GM23248 (cell line): ENCODE results near the gene MPRIP. TPM values are rescaled to one million over a fixed set of nuclear protein-coding genes. Genes with fewer than 3 reads are reported as not detected.
A peak's percentile ranks its signal among the peaks of the same experiment; 100 is the strongest.

Source experiments
- DNase-seq: peaks from one replicate; pipeline ENCODE4 v3.0.0-alpha.2; 2015
- H2AFZ ChIP-seq: fragments of 200-600 bp; sonication (generic); 2 replicates; pipeline ENCODE4 v1.6.1; 2016; ENCODE audit warnings: antibody characterized with exemption
- H3F3A ChIP-seq: fragments of 200-600 bp; sonication (generic); 2 replicates; pipeline ENCODE4 v1.6.1; 2016; ENCODE audit warnings: mild to moderate bottlenecking, antibody characterized with exemption, mixed run types; ENCODE audit not compliant: insufficient read depth
- H3K27ac ChIP-seq: fragments of 200-600 bp; sonication (generic); 2 replicates; pipeline ENCODE4 v1.5.1; 2016; ENCODE audit warnings: mild to moderate bottlenecking
- H3K27me3 ChIP-seq: fragments of 200-600 bp; sonication (generic); replicated peaks from 2 replicates; pipeline ENCODE4 v1.6.1; 2016; ENCODE audit warnings: mild to moderate bottlenecking; ENCODE audit not compliant: insufficient read depth
- H3K36me3 ChIP-seq: fragments of 200-600 bp; sonication (generic); 2 replicates; pipeline ENCODE4 v1.6.1; 2016; ENCODE audit warnings: low read depth, mild to moderate bottlenecking
- H3K4me1 ChIP-seq: fragments of 200-600 bp; sonication (generic); 2 replicates; pipeline ENCODE4 v1.6.1; 2016; ENCODE audit warnings: mild to moderate bottlenecking; ENCODE audit not compliant: insufficient read depth
- H3K4me2 ChIP-seq: fragments of 200-600 bp; sonication (generic); one replicate; pipeline ENCODE4 v1.6.1; 2016; ENCODE audit warnings: mild to moderate bottlenecking; ENCODE audit not compliant: unreplicated experiment
- H3K4me3 ChIP-seq: fragments of 200-600 bp; sonication (generic); 2 replicates; pipeline ENCODE4 v1.5.1; 2016; ENCODE audit warnings: mild to moderate bottlenecking
- H3K79me2 ChIP-seq: fragments of 200-600 bp; sonication (generic); 2 replicates; pipeline ENCODE4 v1.6.1; 2016; ENCODE audit warnings: mild to moderate bottlenecking; ENCODE audit not compliant: insufficient read depth
- H3K9ac ChIP-seq: fragments of 200-600 bp; sonication (generic); 2 replicates; pipeline ENCODE4 v1.6.1; 2016; ENCODE audit warnings: mild to moderate bottlenecking
- H3K9me2 ChIP-seq: fragments of 200-600 bp; sonication (generic); 2 replicates; pipeline ENCODE4 v1.6.1; 2016; ENCODE audit warnings: mixed run types, mild to moderate bottlenecking, moderate library complexity; ENCODE audit not compliant: insufficient read depth
- H3K9me3 ChIP-seq: fragments of 200-600 bp; sonication (generic); one replicate; pipeline ENCODE4 v1.6.1; 2017; ENCODE audit warnings: low read depth
- H4K20me1 ChIP-seq: fragments of 200-600 bp; sonication (generic); 2 replicates; pipeline ENCODE4 v1.6.0; 2016; ENCODE audit not compliant: insufficient read depth
- EZH2 ChIP-seq: fragments of 200-600 bp; sonication (generic); IDR thresholded peaks from 2 replicates; pipeline ENCODE4 v1.6.1; 2018; ENCODE audit warnings: antibody characterized with exemption, mild to moderate bottlenecking; ENCODE audit not compliant: insufficient read depth, poor library complexity, severe bottlenecking
- EZH2phosphoT487 ChIP-seq: fragments of 200-600 bp; sonication (generic); IDR thresholded peaks from 2 replicates; pipeline ENCODE4 v1.6.1; 2018; ENCODE audit warnings: antibody characterized with exemption, moderate library complexity, mild to moderate bottlenecking, low read depth; ENCODE audit not compliant: insufficient read depth
- WGBS, 2 experiments: methylation state at CpG; one replicate each; pipeline ENCODE4 v1.1.6; 2015 to 2017; ENCODE audit warnings: low lambda C conversion rate in 2 of 2, low coverage in 1 of 2; ENCODE audit errors: missing lambda C conversion rate in 2 of 2; 5-methylcytosine and 5-hydroxymethylcytosine counted together
- in situ Hi-C: fragments of 300-500 bp; cut with MboI; formaldehyde crosslinking; loops from 2 replicates; pipeline ENCODE4 v1.15.0; 2020
- polyA plus RNA-seq: library from polyadenylated mRNA; unstranded; fragments of >200 nt; fragmentation: Nextera tagmentation; extraction: Ambion mirVana; gene quantifications from 2 replicates; pipeline ENCODE4 v1.2.1, GENCODE V29; 2016
- total RNA-seq: library from RNA; depleted of rRNA; stranded (reverse); fragments of >200 nt; shearing (Covaris generic); gene quantifications from 2 replicates; pipeline ENCODE4 v1.2.3, GENCODE V29; 2014

Gene MPRIP
- total and polyA plus RNA-seq, 2 experiments from 2014 or later: 73.5 to 292 TPM

GRCh38 chr17:17091276-17091675, 49.0 kb downstream of the MPRIP start:
- no peak overlapping the region for H3K27ac ChIP-seq
- no peak for DNase-seq
- TF ChIP-seq EZH2phosphoT487 (no peak), EZH2 (no peak)
- peaks cover 100% of the 10 kb centered on the region for H3K79me2 ChIP-seq
- no peak overlapping the region for H3K9ac ChIP-seq
- peaks cover 33% of the 10 kb centered on the region; the same call in 1 of the 2 replicates for H4K20me1 ChIP-seq
- H3K9me3 ChIP-seq: no peaks in the 10 kb centered on the region
- H3K4me3 ChIP-seq: no peak overlapping the region
- peaks cover 4% of the 10 kb centered on the region; the same call in 1 of the 2 replicates for H3K36me3 ChIP-seq
- no peak overlapping the region for H3K4me2 ChIP-seq
- H3K4me1 ChIP-seq: peaks cover 8% of the 10 kb centered on the region
- H2AFZ ChIP-seq: no peak overlapping the region
- no peaks in the 10 kb centered on the region for H3K27me3 ChIP-seq
- H3K9me2 ChIP-seq: no peaks in the 10 kb centered on the region
- in situ Hi-C loops: loop anchor here (10.0 kb wide), 2 partner anchors 64 to 86 kb away; no protein-coding TSS in a partner anchor
- H3F3A ChIP-seq: peaks cover 14% of the 10 kb centered on the region; the same call in 1 of the 2 replicates
- WGBS, 2 experiments: 89 to 96% methylated on average over 11 of the region's 11 CpGs

- Histone ChIP-seq H3K9ac (no peak overlapping the region), H3K9me2 (no peaks in the 10 kb centered on the region), H3K4me2 (no peak overlapping the region), H2AFZ (no peak overlapping the region), H3F3A (peaks cover 14% of the 10 kb centered on the region; the same call in 1 of the 2 replicates), H3K36me3 (peaks cover 4% of the 10 kb centered on the region; the same call in 1 of the 2 replicates), H3K4me3 (no peak overlapping the region), H3K79me2 (peaks cover 100% of the 10 kb centered on the region), H4K20me1 (peaks cover 25% of the 10 kb centered on the region; the same call in 1 of the 2 replicates), H3K9me3 (no peaks in the 10 kb centered on the region), H3K4me1 (peaks cover 16% of the 10 kb centered on the region), H3K27ac (no peak overlapping the region), H3K27me3 (no peaks in the 10 kb centered on the region)
- no peak for DNase-seq
- no peak for TF ChIP-seq EZH2
- no peak for TF ChIP-seq EZH2phosphoT487
- 89 to 92% methylated on average over 14 of the region's 14 CpGs for WGBS, 2 experiments
- in situ Hi-C loops: loop anchor here (10.0 kb wide), 2 partner anchors 63 to 87 kb away; no protein-coding TSS in a partner anchor
These were observed 49.8 kb downstream of the MPRIP start for GRCh38 chr17:17091856-17092756.

- Histone ChIP-seq H3K9me3 (no peaks in the 10 kb centered on the region), H3K9ac (no peak overlapping the region), H3K9me2 (no peaks in the 10 kb centered on the region), H3K4me3 (no peak overlapping the region), H3K4me2 (no peak overlapping the region), H3K36me3 (peaks cover 7% of the 10 kb centered on the region), H3K79me2 (peaks cover 100% of the 10 kb centered on the region), H2AFZ (no peak overlapping the region), H3K27ac (no peak overlapping the region), H3K27me3 (no peaks in the 10 kb centered on the region), H4K20me1 (peaks cover 25% of the 10 kb centered on the region; the same call in 1 of the 2 replicates), H3F3A (peaks cover 14% of the 10 kb centered on the region; the same call in 1 of the 2 replicates), H3K4me1 (peaks cover 17% of the 10 kb centered on the region)
- in situ Hi-C loops: loop anchor here (10.0 kb wide), 2 partner anchors 61 to 89 kb away; no protein-coding TSS in a partner anchor
- WGBS, 2 experiments: 53 to 55% methylated on average over 5 of the region's 5 CpGs
- peak; percentile 33 for DNase-seq
- TF ChIP-seq EZH2 (no peak), EZH2phosphoT487 (no peak)
These were observed 51.5 kb downstream of the MPRIP start for GRCh38 chr17:17093764-17094163.

- in situ Hi-C loops: loop anchor here (10.0 kb wide), 2 partner anchors 58 to 92 kb away; no protein-coding TSS in a partner anchor
- Histone ChIP-seq H3K27ac (peak overlapping the region; percentile 57), H3K9me2 (no peaks in the 10 kb centered on the region), H3K9me3 (no peaks in the 10 kb centered on the region), H3K27me3 (no peaks in the 10 kb centered on the region), H3K36me3 (peaks cover 6% of the 10 kb centered on the region), H3K4me1 (peaks cover 17% of the 10 kb centered on the region), H3K4me2 (peak overlapping the region; percentile 24), H3K9ac (peak overlapping the region; percentile 27), H3K4me3 (no peak overlapping the region), H3K79me2 (peaks cover 100% of the 10 kb centered on the region), H4K20me1 (peaks cover 25% of the 10 kb centered on the region; the same call in 1 of the 2 replicates), H2AFZ (no peak overlapping the region), H3F3A (peaks cover 14% of the 10 kb centered on the region; the same call in 1 of the 2 replicates)
- DNase-seq: peak; percentile 74
- TF ChIP-seq EZH2 (no peak), EZH2phosphoT487 (no peak)
- 27 to 34% methylated on average over 7 of the region's 7 CpGs for WGBS, 2 experiments
These were observed 54.4 kb downstream of the MPRIP start for GRCh38 chr17:17096438-17097178.
